Adrenal gland (tissue), 12 donors: ENCODE measurements around the gene CAPZA2. TPM values are rescaled to one million over a fixed set of nuclear protein-coding genes. Genes with fewer than 3 reads are reported as not detected.

ENCODE experiments used
- DNase-seq, 7 donors: peaks; one replicate each; pipeline ENCODE4 v3.0.0-alpha.2; 2019 to 2020
- H3K27ac ChIP-seq, 5 donors: fragments of 200-600 bp; sonication (generic) in 4 of 5; 1 replicate in 3 of 5; 2 replicates in 2 of 5; pipeline versions ENCODE4 v1.5.1 to v1.8.0; 2016 to 2020; ENCODE audit warnings: mild to moderate bottlenecking in 1 of 5
- H3K27me3 ChIP-seq: fragments of 200-600 bp; 2 replicates; pipeline ENCODE4 v1.8.0; 2021
- H3K36me3 ChIP-seq, 2 donors: fragments of 200-600 bp; replicated peaks in 1 of 2; 1 replicate in 1 of 2; 2 replicates in 1 of 2; pipeline versions ENCODE4 v1.5.1 to v1.8.0; 2018 to 2022
- H3K4me1 ChIP-seq, 2 donors: fragments of 200-600 bp; replicated peaks in 1 of 2; 1 replicate in 1 of 2; 2 replicates in 1 of 2; pipeline versions ENCODE4 v1.5.1 to v1.8.0; 2018 to 2021
- H3K4me3 ChIP-seq, 4 donors: fragments of 200-600 bp; sonication (generic) in 3 of 4; one replicate each; pipeline ENCODE4 v1.5.1; 2016 to 2018
- H3K9me3 ChIP-seq, 3 donors: fragments of 200-600 bp; sonication (generic) in 1 of 3; replicated peaks in 1 of 3; 1 replicate in 2 of 3; 2 replicates in 1 of 3; pipeline versions ENCODE4 v1.5.1 to v1.8.0; 2016 to 2021
- POLR2A ChIP-seq, 2 donors: fragments of 450-650 bp; IDR thresholded peaks; one replicate each; pipeline ENCODE4 v1.6.1; 2017; ENCODE audit warnings: antibody characterized with exemption in 2 of 2, mild to moderate bottlenecking in 2 of 2, moderate library complexity in 1 of 2
- WGBS, 4 donors: extraction: QIAGEN DNeasy Blood & Tissue Kit in 2 of 4; methylation state at CpG; one replicate each; pipeline versions ENCODE4 v1.1.5 to v1.1.7; 2013 to 2017; 5-methylcytosine and 5-hydroxymethylcytosine counted together
- intact Hi-C, 2 donors: fragments of 100-400 bp; cut with DNase I; formaldehyde crosslinking; loops; one replicate each; pipeline versions ENCODE4 v1.14.1 to v1.15.0; 2022 to 2023
- polyA plus RNA-seq, 3 donors: library from polyadenylated mRNA; stranded (reverse); fragments of 200-250 nt in 2 of 3; fragments of 350-450 nt in 1 of 3; fragmentation: Illumina TruSeq in 1 of 3; extraction: RNeasy Lipid Tissue Mini Kit (QIAGEN cat#74804) in 1 of 3; gene quantifications; one replicate each; pipeline ENCODE4 v1.2.3, GENCODE V29; 2013 to 2014
- total RNA-seq, 9 donors: library from RNA; depleted of rRNA in 4 of 9; stranded (reverse); fragments of >200 nt in 4 of 9; fragments of 120-200 nt in 1 of 9; fragmentation: NEBNext Ultra II Directional in 1 of 9; extraction: Animal tissue kit (Norgen Biotek cat#: 25700) in 1 of 9; gene quantifications; one replicate each; pipeline versions ENCODE4 v1.1.0 to v1.2.4, GENCODE V29; 2013 to 2023
- TF ChIP-seq, protein P1 (sequence below), 6 experiments: fragments of 450-650 bp in 4 of 6; fragments of 200-600 bp in 2 of 6; sonication (generic) in 1 of 6; IDR thresholded peaks; 1 replicate in 5 of 6; 2 replicates in 1 of 6; pipeline versions ENCODE4 v1.5.1 to v1.8.0; 2016 to 2021; ENCODE audit warnings: antibody characterized with exemption in 6 of 6, mild to moderate bottlenecking in 2 of 6, moderate library complexity in 1 of 6
- donor health status: healthy with polysubstance abuse.
- donor health status: Bipolar disorder and iron deficiency.
- donor health status: DM: yes; HTN: yes; CAD: no.
- donor health status: DM: no; HTN: no; CAD: no.
- donor health status: DM: no; HTN: no; CAD: no.
- donor health status: DM: yes; HTN: yes; CAD: no.

Gene CAPZA2
- total and polyA plus RNA-seq, 12 donors, result 18.6 to 241 (median 155) TPM

DNA sequence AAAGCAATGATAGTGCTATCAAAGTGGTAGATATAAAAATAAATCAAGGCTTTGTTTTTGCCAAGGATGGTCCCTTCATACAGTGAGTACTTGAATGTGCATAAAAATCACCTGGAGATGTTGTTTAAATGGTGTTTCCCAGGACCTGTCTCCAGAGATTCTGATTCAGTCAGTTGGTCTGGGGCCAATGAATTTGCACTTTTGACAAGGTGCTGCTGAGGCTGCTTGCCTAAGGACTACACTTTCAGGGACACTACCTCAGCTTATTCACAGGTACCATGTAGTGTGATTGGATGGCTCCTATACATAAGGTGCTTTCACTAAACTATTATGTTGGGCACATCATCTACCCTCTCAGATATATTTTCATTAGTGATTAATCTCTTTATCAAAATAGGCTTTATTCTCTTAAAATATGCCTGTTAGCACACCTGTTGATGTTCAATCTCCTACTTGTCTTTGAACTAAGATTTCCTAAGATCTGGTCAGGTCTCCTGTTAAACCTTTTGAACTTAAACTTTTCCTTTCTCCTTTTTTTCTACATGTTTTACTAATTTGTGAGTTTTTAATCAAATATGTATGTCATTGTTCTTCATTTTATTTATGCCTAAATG, 24.3 kb downstream of the CAPZA2 start:
- Histone ChIP-seq H3K36me3 (peaks cover 0 to 3% of the 10 kb centered on the region in 2 donors), H3K27ac (no peak overlapping the region), H3K4me3 (no peak overlapping the region), H3K9me3 (no peaks in the 10 kb centered on the region), H3K27me3 (no peaks in the 10 kb centered on the region), H3K4me1 (peaks cover 3 to 17% of the 10 kb centered on the region in 2 donors)
- no peak for TF ChIP-seq POLR2A (IDR thresholded peaks at IDR 0.05)
- TF ChIP-seq, protein P1, sequence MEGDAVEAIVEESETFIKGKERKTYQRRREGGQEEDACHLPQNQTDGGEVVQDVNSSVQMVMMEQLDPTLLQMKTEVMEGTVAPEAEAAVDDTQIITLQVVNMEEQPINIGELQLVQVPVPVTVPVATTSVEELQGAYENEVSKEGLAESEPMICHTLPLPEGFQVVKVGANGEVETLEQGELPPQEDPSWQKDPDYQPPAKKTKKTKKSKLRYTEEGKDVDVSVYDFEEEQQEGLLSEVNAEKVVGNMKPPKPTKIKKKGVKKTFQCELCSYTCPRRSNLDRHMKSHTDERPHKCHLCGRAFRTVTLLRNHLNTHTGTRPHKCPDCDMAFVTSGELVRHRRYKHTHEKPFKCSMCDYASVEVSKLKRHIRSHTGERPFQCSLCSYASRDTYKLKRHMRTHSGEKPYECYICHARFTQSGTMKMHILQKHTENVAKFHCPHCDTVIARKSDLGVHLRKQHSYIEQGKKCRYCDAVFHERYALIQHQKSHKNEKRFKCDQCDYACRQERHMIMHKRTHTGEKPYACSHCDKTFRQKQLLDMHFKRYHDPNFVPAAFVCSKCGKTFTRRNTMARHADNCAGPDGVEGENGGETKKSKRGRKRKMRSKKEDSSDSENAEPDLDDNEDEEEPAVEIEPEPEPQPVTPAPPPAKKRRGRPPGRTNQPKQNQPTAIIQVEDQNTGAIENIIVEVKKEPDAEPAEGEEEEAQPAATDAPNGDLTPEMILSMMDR (IDR thresholded peaks at IDR 0.05), result no peak
- intact Hi-C loops, result no loop called here
- no peak for DNase-seq

DNA sequence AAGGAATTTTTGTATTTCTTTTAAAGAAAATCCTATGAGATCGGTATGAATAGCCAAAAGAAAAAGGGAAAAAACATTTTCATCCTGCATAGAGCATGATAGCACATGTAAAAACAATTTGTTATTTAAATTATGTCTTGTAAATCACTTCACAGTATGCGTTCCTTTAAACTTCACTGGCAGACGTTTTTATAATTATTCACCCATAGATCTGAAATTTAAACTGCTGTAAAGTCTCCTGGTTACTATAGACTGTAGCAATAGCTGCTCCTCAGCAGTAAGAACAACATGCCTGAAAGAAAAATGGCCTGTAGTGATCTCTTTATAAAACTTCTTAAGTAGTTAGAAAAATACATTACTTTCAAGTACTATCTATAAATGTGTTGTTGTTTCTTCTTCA, 26.5 kb downstream of the CAPZA2 start:
- intact Hi-C loops, result no loop called here
- H3K27ac ChIP-seq, result no peak overlapping the region
- WGBS, 4 donors, result 59 to 75% (median 74%) methylated on average over 3 of the region's 3 CpGs
- TF ChIP-seq, protein P1 (IDR thresholded peaks at IDR 0.05), result no peak
- peaks cover 0 to 14% of the 10 kb centered on the region in 2 donors for H3K36me3 ChIP-seq
- no peak overlapping the region for H3K4me3 ChIP-seq
- no peak for DNase-seq
- H3K9me3 ChIP-seq, result no peaks in the 10 kb centered on the region
- H3K27me3 ChIP-seq, result no peaks in the 10 kb centered on the region
- H3K4me1 ChIP-seq, result peaks cover 3 to 12% of the 10 kb centered on the region in 2 donors

DNA sequence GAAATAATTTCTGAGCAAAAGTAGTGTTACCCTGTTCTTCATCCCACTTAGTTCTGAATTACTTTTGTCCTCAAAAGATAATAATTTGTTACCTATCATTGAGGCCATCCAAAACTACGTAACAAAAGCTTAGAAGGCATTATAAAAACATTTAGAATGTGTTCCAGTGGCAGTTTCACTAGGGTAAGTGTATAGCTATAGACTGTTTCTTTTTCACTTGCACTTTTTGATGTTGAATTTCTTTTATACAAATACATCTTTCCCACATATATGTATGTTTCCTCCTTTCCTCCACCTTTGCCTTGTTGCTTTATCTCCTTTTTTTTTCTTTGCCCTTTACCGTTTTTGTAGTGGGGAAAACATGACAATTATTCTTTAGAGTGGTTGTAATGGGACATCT, 33.5 kb downstream of the CAPZA2 start:
- intact Hi-C loops, result no loop called here
- Histone ChIP-seq H3K27ac (no peak overlapping the region), H3K36me3 (peaks cover 0 to 13% of the 10 kb centered on the region in 2 donors), H3K27me3 (no peaks in the 10 kb centered on the region), H3K9me3 (no peaks in the 10 kb centered on the region), H3K4me3 (no peak overlapping the region), H3K4me1 (peaks cover 0 to 16% of the 10 kb centered on the region in 2 donors)
- WGBS, 4 donors, result 46 to 84% (median 49%) methylated on average over 2 of the region's 2 CpGs
- TF ChIP-seq, protein P1 (IDR thresholded peaks at IDR 0.05), result no peak
- no peak for TF ChIP-seq POLR2A (IDR thresholded peaks at IDR 0.05)
- no peak for DNase-seq

DNA sequence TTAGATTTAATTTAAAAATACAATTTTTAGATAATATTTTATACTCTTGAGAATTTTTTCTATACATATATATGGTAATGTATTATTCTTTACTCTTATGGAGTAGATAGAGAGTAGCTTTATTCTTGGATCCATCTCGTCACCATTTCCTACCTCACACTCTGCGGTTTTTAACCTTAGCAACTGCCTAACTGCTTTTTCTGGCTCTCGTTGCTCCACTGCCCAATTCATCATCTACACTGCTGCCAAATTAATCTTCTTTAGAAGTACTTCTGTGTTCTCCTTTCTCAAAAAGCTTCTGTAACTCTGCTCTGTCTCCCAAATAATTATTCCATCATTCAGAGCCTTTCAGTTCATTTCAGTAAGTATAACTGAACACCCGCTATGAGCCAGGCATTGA, 35.3 kb downstream of the CAPZA2 start:
- Histone ChIP-seq H3K4me3 (no peak overlapping the region), H3K27me3 (no peaks in the 10 kb centered on the region), H3K9me3 (no peaks in the 10 kb centered on the region), H3K27ac (no peak overlapping the region), H3K36me3 (peaks cover 0 to 13% of the 10 kb centered on the region in 2 donors), H3K4me1 (peaks cover 0 to 16% of the 10 kb centered on the region in 2 donors)
- TF ChIP-seq, protein P1 (IDR thresholded peaks at IDR 0.05), result no peak
- TF ChIP-seq POLR2A (IDR thresholded peaks at IDR 0.05), result no peak
- no peak for DNase-seq
- intact Hi-C loops, result no loop called here
- 66 to 85% (median 78%) methylated on average over 4 of the region's 4 CpGs for WGBS, 4 donors
